ENCODE results near the gene GPR45.
A peak's percentile ranks its signal among the peaks of the same experiment; 100 is the strongest.
"Not testable (repeated sequence)": the region's sequence is repeated elsewhere in the genome, so short reads cannot be mapped to it uniquely, and the experiment has no call there.

GPR45 gene

GRCh38 chr2:105248316-105249070 lies 7.0 kb downstream of the GPR45 start:
- Histone ChIP-seq H3K4me3 (ENCODE audit: low read depth in 1 of 2, low read length in 1 of 2) (no peak overlapping the region), H3K9me3 (no peaks in the 10 kb centered on the region), H3K27ac (no peak overlapping the region), H3K4me1 (ENCODE audit: control insufficient read depth in 1 of 2, insufficient read depth in 1 of 2, low read depth in 1 of 2, low read length in 1 of 2) (no peaks in the 10 kb centered on the region), H3K27me3 (no peaks in the 10 kb centered on the region), H3K36me3 (no peaks in the 10 kb centered on the region)
- TF ChIP-seq CTCF (IDR thresholded peaks at IDR 0.05) = no peak

- Histone ChIP-seq H3K27me3 (no peaks in the 10 kb centered on the region), H3K4me3 (ENCODE audit: low read depth in 1 of 2, low read length in 1 of 2) (no peak overlapping the region), H3K36me3 (no peaks in the 10 kb centered on the region), H3K9me3 (no peaks in the 10 kb centered on the region), H3K27ac (no peak overlapping the region), H3K4me1 (ENCODE audit: control insufficient read depth in 1 of 2, insufficient read depth in 1 of 2, low read depth in 1 of 2, low read length in 1 of 2) (peaks cover 4 to 5% of the 10 kb centered on the region in 2 experiments)
- no peak for TF ChIP-seq CTCF (IDR thresholded peaks at IDR 0.05)
Observed at GRCh38 chr2:105249181-105249580, 7.6 kb downstream of the GPR45 start.

GRCh38 chr2:105249891-105250290 lies 8.3 kb downstream of the GPR45 start:
- TF ChIP-seq CTCF (IDR thresholded peaks at IDR 0.05) = no peak
- no peaks in the 10 kb centered on the region for H3K36me3 ChIP-seq
- H3K9me3 ChIP-seq = no peaks in the 10 kb centered on the region
- no peaks in the 10 kb centered on the region for H3K27me3 ChIP-seq
- no peak overlapping the region for H3K27ac ChIP-seq
- H3K4me1 ChIP-seq (ENCODE audit: control insufficient read depth in 1 of 2, insufficient read depth in 1 of 2, low read depth in 1 of 2, low read length in 1 of 2) = peaks cover 11 to 12% of the 10 kb centered on the region in 2 experiments
- no peak overlapping the region for H3K4me3 ChIP-seq (ENCODE audit: low read depth in 1 of 2, low read length in 1 of 2)

- H3K36me3 ChIP-seq; H3K27ac ChIP-seq; H3K4me3 ChIP-seq (ENCODE audit: low read depth in 1 of 2, low read length in 1 of 2); H3K27me3 ChIP-seq; H3K9me3 ChIP-seq: not testable (repeated sequence)
- H3K4me1 ChIP-seq (ENCODE audit: control insufficient read depth in 1 of 2, insufficient read depth in 1 of 2, low read depth in 1 of 2, low read length in 1 of 2) = peaks cover 17 to 25% of the 10 kb centered on the region in 2 experiments
Observed at GRCh38 chr2:105251016-105251648, 9.6 kb downstream of the GPR45 start.

- peaks cover 17 to 30% of the 10 kb centered on the region in 2 experiments for H3K4me1 ChIP-seq (ENCODE audit: control insufficient read depth in 1 of 2, insufficient read depth in 1 of 2, low read depth in 1 of 2, low read length in 1 of 2)
- TF ChIP-seq CTCF (IDR thresholded peaks at IDR 0.05) = no peak
- H3K27ac ChIP-seq = no peak overlapping the region
- no peaks in the 10 kb centered on the region for H3K9me3 ChIP-seq
- no peaks in the 10 kb centered on the region for H3K27me3 ChIP-seq
- no peak overlapping the region for H3K4me3 ChIP-seq (ENCODE audit: low read depth in 1 of 2, low read length in 1 of 2)
- no peaks in the 10 kb centered on the region for H3K36me3 ChIP-seq
Observed at GRCh38 chr2:105252271-105252670, 10.7 kb downstream of the GPR45 start.

GRCh38 chr2:105254531-105255210 lies 13.1 kb downstream of the GPR45 start:
- Histone ChIP-seq H3K27me3 (no peaks in the 10 kb centered on the region), H3K9me3 (no peaks in the 10 kb centered on the region), H3K27ac (peak overlapping the region; percentile 39), H3K36me3 (no peaks in the 10 kb centered on the region), H3K4me1 (ENCODE audit: control insufficient read depth in 1 of 2, insufficient read depth in 1 of 2, low read depth in 1 of 2, low read length in 1 of 2) (peaks cover 29 to 49% of the 10 kb centered on the region in 2 experiments), H3K4me3 (ENCODE audit: low read depth in 1 of 2, low read length in 1 of 2) (no peak overlapping the region)
- TF ChIP-seq CTCF (IDR thresholded peaks at IDR 0.05) = no peak
